Keratinocyte (primary cell): Measurements from ENCODE around the gene RHBDL2. TPM values are rescaled to one million over a fixed set of nuclear protein-coding genes. Genes with fewer than 3 reads are reported as not detected.
A peak's percentile ranks its signal among the peaks of the same experiment; 100 is the strongest.

Source experiments
- DNase-seq: peaks from one replicate; pipeline ENCODE4 v3.0.0-alpha.2; 2011; ENCODE audit warnings: low read depth, missing footprints, low spot score
- FAIRE-seq: peaks from 2 replicates; lab custom pipeline; 2011; peaks lifted over from hg19 to GRCh38; lab: Jason Lieb, UNC
- H2AFZ ChIP-seq: 2 replicates; pipeline ENCODE4 v1.6.0; 2012; ENCODE audit warnings: low read length, control low read depth, inconsistent platforms; ENCODE audit not compliant: control insufficient read depth
- H3K27ac ChIP-seq: 2 replicates; pipeline ENCODE4 v1.5.1; 2011; ENCODE audit warnings: low read length; ENCODE audit not compliant: control insufficient read depth, insufficient read depth
- H3K27me3 ChIP-seq: 3 replicates; pipeline ENCODE4 v1.6.0; 2011; ENCODE audit warnings: low read length; ENCODE audit not compliant: control insufficient read depth, insufficient read depth; ENCODE audit errors: extremely low read depth
- H3K36me3 ChIP-seq, 2 experiments: 2 replicates in 1 of 2; 3 replicates in 1 of 2; pipeline ENCODE4 v1.5.1; 2011; ENCODE audit warnings: low read length in 2 of 2, mild to moderate bottlenecking in 1 of 2; ENCODE audit not compliant: control insufficient read depth in 2 of 2, insufficient read depth in 2 of 2; ENCODE audit errors: extremely low read depth in 1 of 2
- H3K4me1 ChIP-seq: 3 replicates; pipeline ENCODE4 v1.5.1; 2011; ENCODE audit warnings: low read length; ENCODE audit not compliant: control insufficient read depth, insufficient read depth; ENCODE audit errors: extremely low read depth
- H3K4me2 ChIP-seq: 3 replicates; pipeline ENCODE4 v1.6.0; 2011; ENCODE audit warnings: low read depth, low read length; ENCODE audit not compliant: control insufficient read depth, insufficient read depth; ENCODE audit errors: extremely low read depth
- H3K4me3 ChIP-seq, 3 experiments: fragments of 200-600 bp in 1 of 3; sonication (generic) in 1 of 3; 2 replicates in 2 of 3; 3 replicates in 1 of 3; pipeline ENCODE4 v1.5.1; 2011 to 2016; ENCODE audit warnings: low read length in 3 of 3, mild to moderate bottlenecking in 3 of 3, control low read depth in 2 of 3, inconsistent platforms in 1 of 3, low read depth in 1 of 3, mixed read lengths in 1 of 3, mixed run types in 1 of 3, moderate library complexity in 1 of 3; ENCODE audit not compliant: control insufficient read depth in 2 of 3, insufficient read depth in 2 of 3; ENCODE audit errors: extremely low read depth in 1 of 3
- H3K79me2 ChIP-seq: 2 replicates; pipeline ENCODE4 v1.6.0; 2012; ENCODE audit warnings: low read length; ENCODE audit not compliant: control insufficient read depth, insufficient read depth
- H3K9ac ChIP-seq: 3 replicates; pipeline ENCODE4 v1.6.0; 2011; ENCODE audit warnings: low read length; ENCODE audit not compliant: control insufficient read depth, insufficient read depth; ENCODE audit errors: extremely low read depth
- H3K9me1 ChIP-seq: 3 replicates; pipeline ENCODE4 v1.6.0; 2011; ENCODE audit warnings: low read length; ENCODE audit not compliant: control insufficient read depth, insufficient read depth; ENCODE audit errors: extremely low read depth
- H3K9me3 ChIP-seq: 2 replicates; pipeline ENCODE4 v1.5.1; 2012; ENCODE audit warnings: low read depth, low read length; ENCODE audit not compliant: control insufficient read depth
- H4K20me1 ChIP-seq: 3 replicates; pipeline ENCODE4 v1.6.0; 2011; ENCODE audit warnings: low read length; ENCODE audit not compliant: control insufficient read depth, insufficient read depth; ENCODE audit errors: extremely low read depth
- CTCF ChIP-seq, 3 experiments: IDR thresholded peaks in 1 of 3; conservative IDR thresholded peaks in 1 of 3; optimal IDR thresholded peaks in 1 of 3; 2 replicates in 2 of 3; 3 replicates in 1 of 3; pipeline versions ENCODE3 to v1.5.1; 2011; ENCODE audit warnings: low read length in 3 of 3, mild to moderate bottlenecking in 3 of 3, moderate library complexity in 2 of 3, control low read depth in 1 of 3, inconsistent platforms in 1 of 3; ENCODE audit not compliant: insufficient read depth in 2 of 3; ENCODE audit errors: extremely low read depth in 1 of 3
- EZH2 ChIP-seq: IDR thresholded peaks from one replicate; pipeline ENCODE4 v1.6.1; 2012; ENCODE audit warnings: inconsistent platforms, mild to moderate bottlenecking, low read length, moderate library complexity
- dilution Hi-C: fragments of 300-500 bp; cut with MboI; formaldehyde crosslinking; loops from one replicate; pipeline ENCODE4 v1.7.0; 2020; ENCODE audit warnings: low sequenced_read_pairs; ENCODE audit not compliant: extremely low pct_ligation_motif_present
- polyA plus RNA-seq, 5 experiments: library from polyadenylated mRNA; depleted of rRNA in 3 of 5; stranded (reverse) in 3 of 5; stranded (forward) in 1 of 5; unstranded in 1 of 5; fragments of >200 nt; gene quantifications; 1 replicate in 1 of 5; 2 replicates in 3 of 5; 3 replicates in 1 of 5; pipeline versions ENCODE4 v1.2.1 to v1.2.3, GENCODE V29; 2011 to 2012; ENCODE audit warnings: missing spikeins in 2 of 5, low read depth in 1 of 5, low replicate concordance in 1 of 5

Gene RHBDL2
- polyA plus RNA-seq, 1 donor (not counting 4 experiments of a cell fraction or from before 2014, with no cell fraction given): 7.9 TPM

GRCh38 chr1:38872401-38873026 lies 69.1 kb downstream of the RHBDL2 start:
- Histone ChIP-seq H3K27me3 (no peaks in the 10 kb centered on the region), H3K9me3 (no peaks in the 10 kb centered on the region), H3K4me3 (peak overlapping the region; percentile 81 to 98 (median 97)), H3K9me1 (no peaks in the 10 kb centered on the region), H3K9ac (peak overlapping the region; percentile 79), H2AFZ (peak overlapping the region; percentile 77), H3K36me3 (peaks cover 2 to 6% of the 10 kb centered on the region in 2 experiments), H3K4me1 (peaks cover 16% of the 10 kb centered on the region), H3K79me2 (peaks cover 26% of the 10 kb centered on the region), H3K27ac (peak overlapping the region; percentile 23), H4K20me1 (no peaks in the 10 kb centered on the region), H3K4me2 (peak overlapping the region; percentile 77)
- no peak for DNase-seq
- dilution Hi-C loops: no loop called here
- TF ChIP-seq CTCF (optimal IDR thresholded peaks at IDR 0.05 in 1 of 3, IDR thresholded peaks at IDR 0.05 in 1 of 3, conservative IDR thresholded peaks at IDR 0.05 in 1 of 3; ENCODE audit: extremely low read depth in 1 of 3, insufficient read depth in 2 of 3, low read length in 3 of 3): no peak
- TF ChIP-seq EZH2: no peak
- FAIRE-seq: no peak

GRCh38 chr1:38870996-38871395 lies 70.6 kb downstream of the RHBDL2 start:
- no peaks in the 10 kb centered on the region for H4K20me1 ChIP-seq
- no peak overlapping the region for H3K9ac ChIP-seq
- no peak overlapping the region for H3K4me3 ChIP-seq
- no peaks in the 10 kb centered on the region for H3K27me3 ChIP-seq
- no peak overlapping the region for H2AFZ ChIP-seq
- DNase-seq (no peak), FAIRE-seq (no peak)
- no peaks in the 10 kb centered on the region for H3K9me1 ChIP-seq
- H3K79me2 ChIP-seq: peaks cover 29% of the 10 kb centered on the region
- H3K27ac ChIP-seq: no peak overlapping the region
- H3K4me1 ChIP-seq: peaks cover 16% of the 10 kb centered on the region
- H3K9me3 ChIP-seq: no peaks in the 10 kb centered on the region
- no peak overlapping the region for H3K4me2 ChIP-seq
- dilution Hi-C loops: no loop called here
- peaks cover 2 to 8% of the 10 kb centered on the region in 2 experiments for H3K36me3 ChIP-seq
- TF ChIP-seq CTCF (optimal IDR thresholded peaks at IDR 0.05 in 1 of 3, IDR thresholded peaks at IDR 0.05 in 1 of 3, conservative IDR thresholded peaks at IDR 0.05 in 1 of 3; ENCODE audit: extremely low read depth in 1 of 3, insufficient read depth in 2 of 3, low read length in 3 of 3) (no peak), EZH2 (no peak)
